Parathyroid adenoma (tissue), 2 donors: ENCODE measurements around the gene LCN6.
A peak's percentile ranks its signal among the peaks of the same experiment; 100 is the strongest.

Experiments used
- H2AFZ ChIP-seq: fragments of 300-600 bp; sonication (generic); one replicate; pipeline ENCODE4 v1.7.0; 2017; ENCODE audit warnings: antibody characterized with exemption, mild to moderate bottlenecking
- H3K27ac ChIP-seq: fragments of 300-600 bp; sonication (generic); one replicate; pipeline ENCODE4 v1.7.0; 2017
- H3K27me3 ChIP-seq: fragments of 300-600 bp; sonication (generic); one replicate; pipeline ENCODE4 v1.7.0; 2017; ENCODE audit warnings: low read length; ENCODE audit not compliant: control insufficient read depth, insufficient read depth
- H3K36me3 ChIP-seq: fragments of 300-600 bp; sonication (generic); one replicate; pipeline ENCODE4 v1.7.0; 2017; ENCODE audit warnings: low read length; ENCODE audit not compliant: control insufficient read depth, insufficient read depth
- H3K4me1 ChIP-seq: fragments of 300-600 bp; sonication (generic); one replicate; pipeline ENCODE4 v1.7.0; 2017; ENCODE audit warnings: control low read depth
- H3K4me2 ChIP-seq: fragments of 300-600 bp; sonication (generic); one replicate; pipeline ENCODE4 v1.7.0; 2017; ENCODE audit warnings: low read length
- H3K4me3 ChIP-seq: fragments of 300-600 bp; sonication (generic); one replicate; pipeline ENCODE4 v1.7.0; 2017; ENCODE audit warnings: low read depth, low read length
- H3K79me2 ChIP-seq: fragments of 300-600 bp; sonication (generic); one replicate; pipeline ENCODE4 v1.7.0; 2017; ENCODE audit warnings: control low read depth
- H3K9ac ChIP-seq: fragments of 300-600 bp; sonication (generic); one replicate; pipeline ENCODE4 v1.7.0; 2017; ENCODE audit warnings: mild to moderate bottlenecking
- H3K9me3 ChIP-seq: fragments of 300-600 bp; sonication (generic); one replicate; pipeline ENCODE4 v1.7.0; 2017; ENCODE audit warnings: low read length; ENCODE audit not compliant: control insufficient read depth
- CTCF ChIP-seq: fragments of 300-600 bp; sonication (generic); IDR thresholded peaks from one replicate; pipeline ENCODE4 v1.7.0; 2017; ENCODE audit warnings: antibody characterized with exemption, mild to moderate bottlenecking
- donor health status: primary hyperparathyroidism.

LCN6 gene

GRCh38 chr9:136695955-136696354 lies 52.4 kb downstream of the LCN6 start:
- H3K4me2 ChIP-seq, result no peak overlapping the region
- H3K36me3 ChIP-seq, result no peaks in the 10 kb centered on the region
- no peak overlapping the region for H3K4me3 ChIP-seq
- H3K9me3 ChIP-seq, result no peaks in the 10 kb centered on the region
- H3K27ac ChIP-seq, result no peak overlapping the region
- no peaks in the 10 kb centered on the region for H3K79me2 ChIP-seq
- H3K4me1 ChIP-seq, result no peaks in the 10 kb centered on the region
- H3K27me3 ChIP-seq, result no peaks in the 10 kb centered on the region
- no peak for TF ChIP-seq CTCF
- H2AFZ ChIP-seq, result no peak overlapping the region
- H3K9ac ChIP-seq, result no peak overlapping the region

- no peaks in the 10 kb centered on the region for H3K4me1 ChIP-seq
- no peak for TF ChIP-seq CTCF
- no peak overlapping the region for H2AFZ ChIP-seq
- peak overlapping the region; percentile 1 for H3K27ac ChIP-seq
- no peaks in the 10 kb centered on the region for H3K79me2 ChIP-seq
- H3K4me2 ChIP-seq, result no peak overlapping the region
- H3K9me3 ChIP-seq, result no peaks in the 10 kb centered on the region
- H3K4me3 ChIP-seq, result no peak overlapping the region
- no peak overlapping the region for H3K9ac ChIP-seq
- no peaks in the 10 kb centered on the region for H3K27me3 ChIP-seq
- no peaks in the 10 kb centered on the region for H3K36me3 ChIP-seq
Observed at GRCh38 chr9:136695435-136695895, 52.9 kb downstream of the LCN6 start.

GRCh38 chr9:136694872-136695247 lies 53.5 kb downstream of the LCN6 start:
- Histone ChIP-seq H3K4me3 (no peak overlapping the region), H3K27ac (no peak overlapping the region), H3K36me3 (no peaks in the 10 kb centered on the region), H3K9ac (no peak overlapping the region), H2AFZ (no peak overlapping the region), H3K9me3 (no peaks in the 10 kb centered on the region), H3K79me2 (no peaks in the 10 kb centered on the region), H3K4me2 (no peak overlapping the region), H3K4me1 (no peaks in the 10 kb centered on the region), H3K27me3 (no peaks in the 10 kb centered on the region)
- TF ChIP-seq CTCF, result no peak

GRCh38 chr9:136694163-136694871 lies 54.0 kb downstream of the LCN6 start:
- Histone ChIP-seq H3K9ac (no peak overlapping the region), H2AFZ (no peak overlapping the region), H3K4me3 (no peak overlapping the region), H3K4me1 (no peaks in the 10 kb centered on the region), H3K27ac (no peak overlapping the region), H3K79me2 (no peaks in the 10 kb centered on the region), H3K36me3 (no peaks in the 10 kb centered on the region), H3K9me3 (no peaks in the 10 kb centered on the region), H3K27me3 (no peaks in the 10 kb centered on the region), H3K4me2 (no peak overlapping the region)
- peak; percentile 57 for TF ChIP-seq CTCF
